ENCODE results near the gene RNF26. TPM values are rescaled to one million over a fixed set of nuclear protein-coding genes. Genes with fewer than 3 reads are reported as not detected.

RNF26 gene
- polyA plus RNA-seq, 12 donors = 11.6 to 20.2 (median 16.4) TPM; not detected in 1

GRCh38 chr11:119335091-119335654, 846 bp downstream of the RNF26 start:
- no peak for DNase-seq

- DNase-seq = no peak
Observed at GRCh38 chr11:119335655-119336543, 1.6 kb downstream of the RNF26 start.

GRCh38 chr11:119336744-119337469, 2.6 kb downstream of the RNF26 start:
- no peak for DNase-seq

- no peak for DNase-seq
Observed at GRCh38 chr11:119337581-119338317, 3.4 kb downstream of the RNF26 start.

- peak; percentile 82 for DNase-seq
Observed at GRCh38 chr11:119338318-119338890, 4.1 kb downstream of the RNF26 start.

- DNase-seq = no peak
Observed at GRCh38 chr11:119338965-119339588, 4.8 kb downstream of the RNF26 start.

- peak; percentile 80 for DNase-seq
Observed at GRCh38 chr11:119339589-119340334, 5.4 kb downstream of the RNF26 start.

GRCh38 chr11:119340335-119341221, 6.3 kb downstream of the RNF26 start, which contains the start of gene C1QTNF5:
C1QTNF5 (minus strand) TSS chr11:119340883; CDS start chr11:119340397, 486 bp downstream.
- peak; percentile 90 for DNase-seq

- no peak for DNase-seq
Observed at GRCh38 chr11:119341222-119342022, 7.1 kb downstream of the RNF26 start.

GRCh38 chr11:119342023-119342300, 7.6 kb downstream of the RNF26 start:
- no peak for DNase-seq

GRCh38 chr11:119342362-119343130, 8.2 kb downstream of the RNF26 start:
- no peak for DNase-seq

- no peak for DNase-seq
Observed at GRCh38 chr11:119343726-119344125, 9.4 kb downstream of the RNF26 start.

GRCh38 chr11:119344291-119345010, 10.1 kb downstream of the RNF26 start:
- no peak for DNase-seq

GRCh38 chr11:119345685-119346084, 11.4 kb downstream of the RNF26 start:
- no peak for DNase-seq

- DNase-seq = no peak
Observed at GRCh38 chr11:119346605-119347004, 12.3 kb downstream of the RNF26 start, which contains the start of gene MFRP. MFRP (minus strand) TSS chr11:119346705; CDS start chr11:119346513, 192 bp downstream.

GRCh38 chr11:119347242-119347641, 12.9 kb downstream of the RNF26 start:
- no peak for DNase-seq
